NCI-H460 (cell line): Measurements from ENCODE around the gene CCL2. TPM values are rescaled to one million over a fixed set of nuclear protein-coding genes. Genes with fewer than 3 reads are reported as not detected.

Experiments
- DNase-seq: peaks from one replicate; pipeline ENCODE4 v3.0.0-alpha.2; 2016; ENCODE audit warnings: low read depth; ENCODE audit errors: extremely low read depth
- total RNA-seq: library from RNA; depleted of rRNA; stranded (reverse); fragments of >200 nt; shearing (Covaris generic); gene quantifications from 2 replicates; pipeline ENCODE4 v1.2.3, GENCODE V29; 2014

The CCL2 gene
- total RNA-seq, 1 experiment from 2014 or later: not detected

DNA sequence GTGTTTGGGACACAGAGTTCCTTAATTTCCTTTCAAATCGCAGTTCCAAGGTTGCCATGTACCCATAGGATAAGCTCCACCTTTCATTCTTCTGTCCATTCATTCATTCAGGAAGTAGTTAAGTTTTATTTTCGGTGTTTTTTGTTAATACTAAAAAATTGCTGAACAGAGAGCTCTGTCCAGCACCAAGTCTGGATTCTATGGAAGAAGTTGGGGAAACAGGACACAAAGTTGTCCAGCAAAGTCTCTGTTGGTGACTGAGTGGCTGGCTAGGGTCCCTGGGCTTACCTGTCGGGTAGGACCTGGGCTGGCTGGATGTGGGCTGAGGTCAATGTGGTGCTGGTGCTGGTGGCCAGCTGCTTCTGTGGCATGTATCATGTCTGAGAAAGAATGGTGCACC, 17.6 kb upstream of the CCL2 start:
- DNase-seq: no peak

DNA sequence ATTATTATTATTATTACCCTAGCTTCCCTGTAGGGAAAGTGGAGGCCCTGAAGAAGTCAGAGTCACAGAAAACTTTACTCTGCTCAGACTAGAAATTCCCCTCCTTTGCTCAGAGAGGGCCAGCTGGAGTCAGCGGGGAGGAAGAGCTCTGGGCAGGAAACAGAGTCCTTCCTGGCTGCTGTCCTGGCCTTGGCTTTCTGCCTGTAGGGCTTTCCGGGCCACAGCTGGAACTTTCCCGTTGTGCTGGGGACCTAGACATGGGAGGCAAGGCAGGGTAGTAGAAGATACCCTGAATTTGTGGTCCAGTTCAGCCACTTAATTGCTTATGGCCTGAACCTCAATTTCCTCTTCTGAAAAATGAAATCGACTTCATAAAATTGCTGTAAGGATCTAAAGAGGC, 14.0 kb upstream of the CCL2 start:
- DNase-seq: no peak

- no peak for DNase-seq
Observed at GRCh38 chr17:34242587-34243363, 12.3 kb upstream of the CCL2 start.

- no peak for DNase-seq
Observed at GRCh38 chr17:34243364-34244320, 11.4 kb upstream of the CCL2 start.

DNA sequence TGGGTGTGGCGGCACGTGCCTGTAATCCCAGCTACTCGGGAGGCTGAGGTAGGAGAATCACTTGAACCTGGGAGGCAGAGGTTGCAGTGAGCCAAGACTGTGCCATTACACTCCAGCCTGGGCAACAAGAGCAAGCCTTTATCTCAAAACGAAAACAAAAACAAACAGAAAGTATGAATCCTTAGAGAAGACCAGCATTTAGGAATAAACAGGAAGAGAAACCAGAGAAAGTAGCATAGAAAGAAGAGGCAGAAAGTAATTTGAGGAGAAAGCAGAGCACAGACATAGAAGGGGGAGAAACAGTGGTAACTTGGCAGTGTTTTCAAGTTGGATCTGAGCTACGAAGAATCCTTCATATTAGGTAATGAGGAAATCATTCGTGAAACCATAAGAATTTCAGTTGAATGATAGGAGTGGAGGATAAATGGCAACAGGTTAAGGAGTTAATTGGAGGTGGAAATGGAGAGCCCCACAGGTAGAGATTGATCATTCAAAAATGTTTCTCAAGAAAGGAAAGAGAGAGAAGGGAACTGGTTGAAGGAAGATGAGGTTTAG, 9.7 kb upstream of the CCL2 start:
- no peak for DNase-seq

DNA sequence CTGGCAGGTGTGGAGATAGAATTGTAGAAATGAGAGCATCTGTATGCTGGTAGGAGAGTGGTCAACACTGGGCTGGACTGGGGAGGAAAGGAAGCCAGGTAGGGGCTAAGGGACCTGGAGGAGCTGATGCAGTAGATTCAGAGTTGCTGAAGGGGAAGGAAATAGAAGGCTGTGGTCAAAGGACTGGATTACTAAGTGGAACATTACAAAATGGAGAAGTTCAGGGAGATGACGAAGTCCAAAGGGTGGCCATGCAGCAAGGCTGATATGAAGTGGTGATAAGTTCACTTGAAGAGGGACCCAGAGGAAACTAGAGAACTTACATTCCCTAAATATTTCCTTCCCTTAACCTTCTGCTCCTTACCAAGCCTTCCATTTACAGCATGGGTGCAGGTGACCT, 8.6 kb upstream of the CCL2 start:
- DNase-seq: no peak

GRCh38 chr17:34246881-34247280, 8.2 kb upstream of the CCL2 start:
- no peak for DNase-seq

- no peak for DNase-seq
Observed at GRCh38 chr17:34248511-34249024, 6.5 kb upstream of the CCL2 start.

GRCh38 chr17:34249061-34249460, 6.0 kb upstream of the CCL2 start:
- no peak for DNase-seq

- no peak for DNase-seq
Observed at GRCh38 chr17:34249478-34249877, 5.6 kb upstream of the CCL2 start.

- no peak for DNase-seq
Observed at GRCh38 chr17:34251186-34251585, 3.9 kb upstream of the CCL2 start.

GRCh38 chr17:34252095-34252443, 3.0 kb upstream of the CCL2 start:
- DNase-seq: no peak

DNA sequence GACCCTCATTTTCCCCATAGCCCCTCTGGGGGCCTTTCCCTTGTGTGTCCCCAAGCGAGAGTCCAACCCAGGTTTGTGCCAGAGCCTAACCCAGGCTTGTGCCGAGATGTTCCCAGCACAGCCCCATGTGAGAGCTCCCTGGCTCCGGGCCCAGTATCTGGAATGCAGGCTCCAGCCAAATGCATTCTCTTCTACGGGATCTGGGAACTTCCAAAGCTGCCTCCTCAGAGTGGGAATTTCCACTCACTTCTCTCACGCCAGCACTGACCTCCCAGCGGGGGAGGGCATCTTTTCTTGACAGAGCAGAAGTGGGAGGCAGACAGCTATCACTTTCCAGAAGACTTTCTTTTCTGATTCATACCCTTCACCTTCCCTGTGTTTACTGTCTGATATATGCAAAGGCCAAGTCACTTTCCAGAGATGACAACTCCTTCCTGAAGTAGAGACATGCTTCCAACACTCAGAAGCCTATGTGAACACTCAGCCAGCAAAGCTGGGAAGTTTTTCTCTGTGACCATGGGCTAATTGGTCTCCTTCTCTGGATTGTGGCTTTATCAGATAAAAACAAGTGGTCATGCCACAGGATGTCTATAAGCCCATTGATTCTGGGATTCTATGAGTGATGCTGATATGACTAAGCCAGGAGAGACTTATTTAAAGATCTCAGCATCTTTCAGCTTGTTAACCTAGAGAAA, 2.5 kb upstream of the CCL2 start:
- no peak for DNase-seq

GRCh38 chr17:34253139-34253525, 2.0 kb upstream of the CCL2 start:
- no peak for DNase-seq

- DNase-seq: no peak
Observed at GRCh38 chr17:34254146-34254545, 939 bp upstream of the CCL2 start.

- no peak for DNase-seq
Observed at GRCh38 chr17:34255381-34255732, 272 bp downstream of the CCL2 start.

- DNase-seq: no peak
Observed at GRCh38 chr17:34255841-34256240, 756 bp downstream of the CCL2 start.

- no peak for DNase-seq
Observed at GRCh38 chr17:34257299-34257985, 2.4 kb downstream of the CCL2 start.

GRCh38 chr17:34257986-34258326, 2.9 kb downstream of the CCL2 start:
- no peak for DNase-seq

GRCh38 chr17:34259146-34259545, 4.1 kb downstream of the CCL2 start:
- DNase-seq: no peak
